Nephron (organoid): Measurements from ENCODE around the gene FHAD1.
A peak's percentile ranks its signal among the peaks of the same experiment; 100 is the strongest.
"Not testable (repeated sequence)": the region's sequence is repeated elsewhere in the genome, so short reads cannot be mapped to it uniquely, and the experiment has no call there.

ENCODE experiments used
- H3K27ac Mint-ChIP-seq, 3 experiments: 2 replicates each; pipeline ENCODE4 v1.8.0; 2020; ENCODE audit warnings: mixed read lengths in 3 of 3, mild to moderate bottlenecking in 2 of 3, moderate library complexity in 1 of 3
- H3K27me3 Mint-ChIP-seq: 2 replicates; pipeline ENCODE4 v1.8.0; 2021; ENCODE audit warnings: low read depth, mild to moderate bottlenecking, moderate library complexity, mixed read lengths
- H3K36me3 Mint-ChIP-seq: 2 replicates; pipeline ENCODE4 v1.8.0; 2020; ENCODE audit warnings: low read depth, mixed read lengths
- H3K4me1 Mint-ChIP-seq: 2 replicates; pipeline ENCODE4 v1.8.0; 2020; ENCODE audit warnings: mixed read lengths
- H3K4me3 Mint-ChIP-seq, 3 experiments: 2 replicates each; pipeline ENCODE4 v1.8.0; 2020; ENCODE audit warnings: mild to moderate bottlenecking in 3 of 3, mixed read lengths in 3 of 3, moderate library complexity in 2 of 3
- H3K9me3 Mint-ChIP-seq: 2 replicates; pipeline ENCODE4 v1.8.0; 2020; ENCODE audit warnings: mixed read lengths
- TF ChIP-seq, protein P1 (sequence below), 3 experiments: fragments of 200-600 bp; sonication (generic); IDR thresholded peaks; one replicate each; pipeline ENCODE4 v1.5.0; 2021; ENCODE audit warnings: antibody characterized with exemption in 3 of 3; ENCODE audit not compliant: unreplicated experiment in 3 of 3

FHAD1 gene

DNA sequence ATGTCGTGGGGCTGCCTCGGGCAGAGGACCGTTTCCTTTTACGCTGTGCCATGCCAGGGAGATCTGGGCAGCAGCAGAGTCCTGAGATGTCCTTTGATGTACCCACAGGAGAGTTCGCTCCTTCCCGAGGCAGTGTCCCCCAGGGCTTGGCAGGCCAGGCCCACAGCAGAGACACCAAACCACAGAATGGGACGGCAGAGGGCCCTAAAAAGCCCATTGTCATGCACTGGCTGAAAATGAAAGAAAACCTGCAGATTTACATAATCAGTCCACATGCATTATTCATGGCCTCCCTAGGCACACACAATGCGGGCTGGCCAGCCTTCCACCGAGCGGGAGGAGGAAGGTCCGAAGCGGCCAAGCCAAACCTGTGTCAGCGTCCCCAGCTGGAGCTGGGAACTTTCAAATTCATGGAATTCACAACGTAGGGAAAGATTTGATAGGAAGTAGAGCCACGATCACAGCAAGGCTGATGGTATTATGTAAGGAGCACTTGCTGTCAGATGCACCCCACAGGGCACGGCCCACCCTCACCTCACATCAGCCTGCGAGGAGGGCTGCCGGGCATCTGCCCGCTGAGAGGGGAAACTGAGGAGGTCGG is 137.4 kb downstream of the FHAD1 start:
- H3K36me3 Mint-ChIP-seq, result no peaks in the 10 kb centered on the region
- H3K4me1 Mint-ChIP-seq, result peaks cover 18% of the 10 kb centered on the region
- peaks cover 65% of the 10 kb centered on the region for H3K27me3 Mint-ChIP-seq
- H3K27ac Mint-ChIP-seq, result no peak overlapping the region
- TF ChIP-seq, protein P1, sequence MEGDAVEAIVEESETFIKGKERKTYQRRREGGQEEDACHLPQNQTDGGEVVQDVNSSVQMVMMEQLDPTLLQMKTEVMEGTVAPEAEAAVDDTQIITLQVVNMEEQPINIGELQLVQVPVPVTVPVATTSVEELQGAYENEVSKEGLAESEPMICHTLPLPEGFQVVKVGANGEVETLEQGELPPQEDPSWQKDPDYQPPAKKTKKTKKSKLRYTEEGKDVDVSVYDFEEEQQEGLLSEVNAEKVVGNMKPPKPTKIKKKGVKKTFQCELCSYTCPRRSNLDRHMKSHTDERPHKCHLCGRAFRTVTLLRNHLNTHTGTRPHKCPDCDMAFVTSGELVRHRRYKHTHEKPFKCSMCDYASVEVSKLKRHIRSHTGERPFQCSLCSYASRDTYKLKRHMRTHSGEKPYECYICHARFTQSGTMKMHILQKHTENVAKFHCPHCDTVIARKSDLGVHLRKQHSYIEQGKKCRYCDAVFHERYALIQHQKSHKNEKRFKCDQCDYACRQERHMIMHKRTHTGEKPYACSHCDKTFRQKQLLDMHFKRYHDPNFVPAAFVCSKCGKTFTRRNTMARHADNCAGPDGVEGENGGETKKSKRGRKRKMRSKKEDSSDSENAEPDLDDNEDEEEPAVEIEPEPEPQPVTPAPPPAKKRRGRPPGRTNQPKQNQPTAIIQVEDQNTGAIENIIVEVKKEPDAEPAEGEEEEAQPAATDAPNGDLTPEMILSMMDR (IDR thresholded peaks at IDR 0.05; ENCODE audit: unreplicated experiment in 3 of 3), result no peak
- no peaks in the 10 kb centered on the region for H3K9me3 Mint-ChIP-seq
- peak overlapping the region in 1 of 3 experiments; percentile 26 for H3K4me3 Mint-ChIP-seq

GRCh38 chr1:15385420-15385819 is 138.4 kb downstream of the FHAD1 start:
- no peaks in the 10 kb centered on the region for H3K9me3 Mint-ChIP-seq
- H3K4me3 Mint-ChIP-seq, result no peak overlapping the region
- peaks cover 18% of the 10 kb centered on the region for H3K4me1 Mint-ChIP-seq
- H3K27ac Mint-ChIP-seq, result no peak overlapping the region
- H3K36me3 Mint-ChIP-seq, result no peaks in the 10 kb centered on the region
- H3K27me3 Mint-ChIP-seq, result peaks cover 65% of the 10 kb centered on the region
- TF ChIP-seq, protein P1 (IDR thresholded peaks at IDR 0.05; ENCODE audit: unreplicated experiment in 3 of 3), result no peak

DNA sequence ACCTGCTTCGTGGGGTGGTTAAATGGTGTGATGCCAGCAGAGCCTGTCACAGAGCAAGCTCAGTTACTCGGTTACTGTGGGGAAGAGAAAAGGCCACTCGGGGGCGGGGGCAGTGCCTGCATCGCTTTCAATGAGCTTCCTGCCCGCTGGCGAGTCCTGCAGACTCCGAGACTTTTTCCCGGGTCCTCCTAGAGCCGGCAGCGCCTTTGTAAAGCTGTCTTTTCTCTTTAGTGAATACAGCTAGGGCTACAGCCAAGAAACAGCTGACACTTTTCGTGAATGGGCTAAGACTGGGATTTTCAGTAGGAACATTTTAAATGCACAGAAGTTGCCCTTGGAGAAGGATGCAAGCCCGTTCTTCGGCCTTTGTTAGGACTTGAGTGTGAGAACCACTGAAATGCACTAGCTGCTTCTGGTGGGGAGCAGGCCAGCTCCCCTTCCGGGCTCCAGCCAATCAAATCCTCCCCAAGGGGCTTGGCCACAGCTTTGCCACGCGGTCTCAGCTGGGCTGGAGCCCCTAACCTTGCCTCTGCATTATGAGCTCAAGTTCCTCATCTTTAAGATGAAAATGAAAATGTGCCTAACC is 139.2 kb downstream of the FHAD1 start:
- peaks cover 67% of the 10 kb centered on the region for H3K27me3 Mint-ChIP-seq
- no peaks in the 10 kb centered on the region for H3K36me3 Mint-ChIP-seq
- TF ChIP-seq, protein P1 (IDR thresholded peaks at IDR 0.05; ENCODE audit: unreplicated experiment in 3 of 3), result no peak
- H3K4me1 Mint-ChIP-seq, result peaks cover 18% of the 10 kb centered on the region
- peak overlapping the region in 1 of 3 experiments; percentile 25 for H3K4me3 Mint-ChIP-seq
- H3K9me3 Mint-ChIP-seq, result no peaks in the 10 kb centered on the region
- H3K27ac Mint-ChIP-seq, result no peak overlapping the region

GRCh38 chr1:15388201-15388880 is 141.3 kb downstream of the FHAD1 start:
- TF ChIP-seq, protein P1 (IDR thresholded peaks at IDR 0.05; ENCODE audit: unreplicated experiment in 3 of 3), result no peak
- no peaks in the 10 kb centered on the region for H3K36me3 Mint-ChIP-seq
- H3K4me3 Mint-ChIP-seq, result no peak overlapping the region
- H3K4me1 Mint-ChIP-seq, result peaks cover 18% of the 10 kb centered on the region
- no peak overlapping the region for H3K27ac Mint-ChIP-seq
- peaks cover 59% of the 10 kb centered on the region for H3K27me3 Mint-ChIP-seq
- H3K9me3 Mint-ChIP-seq, result no peaks in the 10 kb centered on the region

DNA sequence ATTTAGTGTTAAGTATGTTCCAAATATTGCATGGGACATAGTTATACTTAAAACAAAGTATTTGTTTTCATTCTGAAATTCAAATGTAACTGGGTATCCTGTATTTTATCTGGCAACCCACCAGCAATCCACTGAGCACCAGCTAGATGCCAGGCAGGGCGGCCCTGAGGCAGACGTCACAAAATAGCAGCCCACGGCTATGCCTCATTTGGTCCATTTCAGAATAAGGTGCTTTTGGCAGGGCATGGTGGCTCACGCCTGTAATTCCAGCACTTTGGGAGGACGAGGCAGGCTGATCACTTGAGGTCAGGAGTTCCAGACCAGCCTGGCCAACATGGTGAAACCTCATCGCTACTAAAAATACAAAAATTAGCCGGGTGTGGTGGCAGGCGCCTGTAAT is 142.8 kb downstream of the FHAD1 start:
- not testable (repeated sequence) for H3K36me3 Mint-ChIP-seq

GRCh38 chr1:15390667-15391066 is 143.6 kb downstream of the FHAD1 start:
- H3K27ac Mint-ChIP-seq, result no peak overlapping the region
- peaks cover 11% of the 10 kb centered on the region for H3K4me1 Mint-ChIP-seq
- TF ChIP-seq, protein P1 (IDR thresholded peaks at IDR 0.05; ENCODE audit: unreplicated experiment in 3 of 3), result no peak
- no peaks in the 10 kb centered on the region for H3K9me3 Mint-ChIP-seq
- no peaks in the 10 kb centered on the region for H3K36me3 Mint-ChIP-seq
- peaks cover 44% of the 10 kb centered on the region for H3K27me3 Mint-ChIP-seq
- H3K4me3 Mint-ChIP-seq, result no peak overlapping the region

More for the DNA sequence above, 142.8 kb downstream of the FHAD1 start:
- not testable (repeated sequence) for H3K4me3 Mint-ChIP-seq, H3K27ac Mint-ChIP-seq, H3K9me3 Mint-ChIP-seq
- H3K4me1 Mint-ChIP-seq, result peaks cover 11% of the 10 kb centered on the region
- peaks cover 52% of the 10 kb centered on the region for H3K27me3 Mint-ChIP-seq
